ENCODE data around the gene FFAR3.
A peak's percentile ranks its signal among the peaks of the same experiment; 100 is the strongest.

The FFAR3 gene

GRCh38 chr19:35357867-35358573, at the start of gene FFAR3:
TSS of gene FFAR3 (plus strand) at chr19:35358460. CDS start at chr19:35358891, 431 bp downstream.
- H3K4me3 ChIP-seq (ENCODE audit: control insufficient read depth, low read depth, low read length) = no peak within 1 kb of the TSS
- DNase-seq (ENCODE audit: low read depth) = peak; percentile 49

GRCh38 chr19:35308910-35309309, 49.4 kb upstream of the FFAR3 start:
- no peak overlapping the region for H3K4me3 ChIP-seq (ENCODE audit: control insufficient read depth, low read depth, low read length)
- no peak for TF ChIP-seq CTCF (conservative IDR thresholded peaks at IDR 0.05; ENCODE audit: control insufficient read depth, insufficient read depth, low read depth, low read length)

More at GRCh38 chr19:35357867-35358573, at the start of gene FFAR3:
- TF ChIP-seq CTCF (conservative IDR thresholded peaks at IDR 0.05; ENCODE audit: control insufficient read depth, insufficient read depth, low read depth, low read length) = no peak

GRCh38 chr19:35309481-35310279, 48.6 kb upstream of the FFAR3 start:
- H3K4me3 ChIP-seq (ENCODE audit: control insufficient read depth, low read depth, low read length) = no peak overlapping the region
- TF ChIP-seq CTCF (conservative IDR thresholded peaks at IDR 0.05; ENCODE audit: control insufficient read depth, insufficient read depth, low read depth, low read length) = no peak
- DNase-seq (ENCODE audit: low read depth) = no peak

More at GRCh38 chr19:35308910-35309309, 49.4 kb upstream of the FFAR3 start:
- DNase-seq (ENCODE audit: low read depth) = no peak

GRCh38 chr19:35310331-35310730, 47.9 kb upstream of the FFAR3 start:
- no peak for TF ChIP-seq CTCF (conservative IDR thresholded peaks at IDR 0.05; ENCODE audit: control insufficient read depth, insufficient read depth, low read depth, low read length)
- no peak overlapping the region for H3K4me3 ChIP-seq (ENCODE audit: control insufficient read depth, low read depth, low read length)
- DNase-seq (ENCODE audit: low read depth) = no peak

- TF ChIP-seq CTCF (conservative IDR thresholded peaks at IDR 0.05; ENCODE audit: control insufficient read depth, insufficient read depth, low read depth, low read length) = no peak
- no peak for DNase-seq (ENCODE audit: low read depth)
- H3K4me3 ChIP-seq (ENCODE audit: control insufficient read depth, low read depth, low read length) = no peak overlapping the region
Measured at GRCh38 chr19:35310811-35311465, 47.3 kb upstream of the FFAR3 start.

- DNase-seq (ENCODE audit: low read depth) = no peak
- H3K4me3 ChIP-seq (ENCODE audit: control insufficient read depth, low read depth, low read length) = no peak overlapping the region
- no peak for TF ChIP-seq CTCF (conservative IDR thresholded peaks at IDR 0.05; ENCODE audit: control insufficient read depth, insufficient read depth, low read depth, low read length)
Measured at GRCh38 chr19:35311901-35312665, 46.2 kb upstream of the FFAR3 start.

All from fibroblast of mammary gland (primary cell).